Limb (tissue), 2 donors: ENCODE results near the gene GRIN2D.
"Not testable (repeated sequence)": the region's sequence is repeated elsewhere in the genome, so short reads cannot be mapped to it uniquely, and the experiment has no call there.

Source experiments
- DNase-seq, 2 donors: peaks; one replicate each; pipeline ENCODE4 v3.0.0-alpha.2; 2016; ENCODE audit errors: extremely low spot score in 2 of 2

GRIN2D gene

GRCh38 chr19:48371367-48371766 is 22.1 kb upstream of the GRIN2D start:
- DNase-seq: no peak

- DNase-seq: not testable (repeated sequence)
Measured at GRCh38 chr19:48371771-48372170, 21.7 kb upstream of the GRIN2D start.

GRCh38 chr19:48372904-48373303 is 20.6 kb upstream of the GRIN2D start:
- peak in 1 of 2 donors; percentile 54 for DNase-seq

- no peak for DNase-seq
Measured at GRCh38 chr19:48373567-48373966, 19.9 kb upstream of the GRIN2D start.

GRCh38 chr19:48378194-48378570 is 15.3 kb upstream of the GRIN2D start:
- no peak for DNase-seq

GRCh38 chr19:48379058-48379457 is 14.4 kb upstream of the GRIN2D start:
- DNase-seq: no peak

GRCh38 chr19:48381178-48381950 is 12.1 kb upstream of the GRIN2D start:
- no peak for DNase-seq

GRCh38 chr19:48382286-48382685 is 11.2 kb upstream of the GRIN2D start:
- DNase-seq: no peak

GRCh38 chr19:48385461-48386087 is 7.9 kb upstream of the GRIN2D start:
- DNase-seq: no peak

- DNase-seq: no peak
Measured at GRCh38 chr19:48386981-48387380, 6.5 kb upstream of the GRIN2D start.

GRCh38 chr19:48390188-48391099 is 3.0 kb upstream of the GRIN2D start:
- DNase-seq: peak; percentile 38 to 86

GRCh38 chr19:48391100-48392005 is 2.1 kb upstream of the GRIN2D start, which contains the start of gene KDELR1:
TSS of gene KDELR1 (minus strand) at chr19:48391551. CDS start at chr19:48391358, 193 bp downstream.
- DNase-seq: peak; percentile 81 to 93

- not testable (repeated sequence) for DNase-seq
Measured at GRCh38 chr19:48392006-48392344, 1.5 kb upstream of the GRIN2D start.

GRCh38 chr19:48392860-48393558 is 459 bp upstream of the GRIN2D start:
- DNase-seq: no peak

- peak in 1 of 2 donors; percentile 65 for DNase-seq
Measured at GRCh38 chr19:48394331-48395169, 1.1 kb downstream of the GRIN2D start.

- no peak for DNase-seq
Measured at GRCh38 chr19:48395170-48395455, 1.6 kb downstream of the GRIN2D start.

GRCh38 chr19:48395499-48395898 is 2.0 kb downstream of the GRIN2D start:
- DNase-seq: no peak

GRCh38 chr19:48396016-48396823 is 2.8 kb downstream of the GRIN2D start:
- peak in 1 of 2 donors; percentile 66 for DNase-seq

- DNase-seq: peak in 1 of 2 donors; percentile 53
Measured at GRCh38 chr19:48396824-48397176, 3.3 kb downstream of the GRIN2D start.
